ENCODE results near the gene SH3RF3. TPM values are rescaled to one million over a fixed set of nuclear protein-coding genes. Genes with fewer than 3 reads are reported as not detected.

SH3RF3 gene
- total RNA-seq, 2 donors from 2014 or later: 1.3 to 5.6 TPM

DNA sequence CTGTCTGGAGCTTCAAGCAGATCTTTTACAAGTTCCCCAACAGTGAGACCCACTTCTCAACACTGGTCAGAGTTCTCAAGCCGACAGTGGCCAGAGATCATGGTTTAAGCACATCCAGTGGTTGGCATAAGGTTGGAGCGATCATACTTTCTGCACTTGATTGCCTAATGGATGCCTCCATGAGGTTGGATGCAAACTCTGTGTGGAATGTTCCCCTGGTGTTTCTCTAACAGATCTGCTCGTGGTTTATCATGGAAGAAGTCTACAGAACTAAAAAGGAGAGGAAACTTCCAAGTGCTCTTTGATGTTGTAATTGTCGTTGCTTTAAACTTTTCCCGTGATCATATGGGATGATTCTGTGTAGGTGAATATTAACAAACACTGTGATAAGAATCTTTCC lies 60.7 kb downstream of the SH3RF3 start:
- no peak for DNase-seq
- Histone ChIP-seq H3K4me1 (peaks cover 15% of the 10 kb centered on the region), H3K36me3 (replicated peaks in 1 of 2; ENCODE audit: insufficient read depth in 1 of 2, low read depth in 2 of 2) (no peaks in the 10 kb centered on the region), H3K4me3 (no peak overlapping the region), H3K27ac (no peak overlapping the region), H3K27me3 (no peaks in the 10 kb centered on the region), H3K9me3 (no peaks in the 10 kb centered on the region)
- no peak for ATAC-seq
- WGBS, 2 donors: 62 to 71% methylated on average over 5 of the region's 5 CpGs
- intact Hi-C loops (cut with DNase I): no loop called here
- no peak for TF ChIP-seq POLR2A (IDR thresholded peaks at IDR 0.05)
- TF ChIP-seq, protein P1, sequence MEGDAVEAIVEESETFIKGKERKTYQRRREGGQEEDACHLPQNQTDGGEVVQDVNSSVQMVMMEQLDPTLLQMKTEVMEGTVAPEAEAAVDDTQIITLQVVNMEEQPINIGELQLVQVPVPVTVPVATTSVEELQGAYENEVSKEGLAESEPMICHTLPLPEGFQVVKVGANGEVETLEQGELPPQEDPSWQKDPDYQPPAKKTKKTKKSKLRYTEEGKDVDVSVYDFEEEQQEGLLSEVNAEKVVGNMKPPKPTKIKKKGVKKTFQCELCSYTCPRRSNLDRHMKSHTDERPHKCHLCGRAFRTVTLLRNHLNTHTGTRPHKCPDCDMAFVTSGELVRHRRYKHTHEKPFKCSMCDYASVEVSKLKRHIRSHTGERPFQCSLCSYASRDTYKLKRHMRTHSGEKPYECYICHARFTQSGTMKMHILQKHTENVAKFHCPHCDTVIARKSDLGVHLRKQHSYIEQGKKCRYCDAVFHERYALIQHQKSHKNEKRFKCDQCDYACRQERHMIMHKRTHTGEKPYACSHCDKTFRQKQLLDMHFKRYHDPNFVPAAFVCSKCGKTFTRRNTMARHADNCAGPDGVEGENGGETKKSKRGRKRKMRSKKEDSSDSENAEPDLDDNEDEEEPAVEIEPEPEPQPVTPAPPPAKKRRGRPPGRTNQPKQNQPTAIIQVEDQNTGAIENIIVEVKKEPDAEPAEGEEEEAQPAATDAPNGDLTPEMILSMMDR (IDR thresholded peaks at IDR 0.05): no peak

DNA sequence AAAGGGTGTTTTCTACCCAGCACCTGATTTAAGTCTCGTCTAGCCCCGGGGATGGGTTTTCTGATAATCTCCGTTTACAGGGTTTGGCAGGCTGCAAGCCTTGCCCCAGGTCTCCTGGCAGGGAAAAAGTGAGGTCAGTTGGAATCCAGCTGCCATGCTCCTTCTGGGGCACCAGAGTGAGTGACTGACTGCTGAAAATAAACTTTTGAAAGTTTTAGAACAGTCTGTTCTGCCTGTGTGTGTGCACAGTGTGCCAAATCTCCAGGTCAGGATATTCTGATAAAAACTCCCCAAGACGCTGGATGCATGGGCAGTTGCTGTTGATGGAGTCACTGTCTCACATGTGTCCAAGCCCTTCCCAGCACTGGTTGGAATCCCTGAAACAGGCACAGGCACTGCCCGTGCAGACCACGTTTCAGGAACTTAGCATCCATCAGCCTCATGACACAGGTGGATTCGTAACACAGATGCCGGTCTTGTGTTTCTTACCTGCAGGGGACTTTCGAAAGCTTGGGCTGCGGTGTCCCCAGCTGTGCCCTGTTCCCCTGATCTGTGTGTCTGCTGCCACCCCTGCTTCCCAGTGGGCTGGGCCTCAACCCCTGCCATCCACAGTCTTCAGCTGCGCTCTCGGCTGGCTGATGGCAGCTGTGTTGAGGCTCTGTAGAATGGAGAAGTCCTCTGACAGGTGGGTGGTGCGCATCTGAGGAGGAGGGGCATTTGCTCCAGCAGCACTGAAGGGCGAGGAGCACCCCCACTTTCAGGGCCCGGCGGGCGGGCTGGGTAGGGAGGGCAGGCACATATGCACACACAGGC lies 65.0 kb downstream of the SH3RF3 start:
- ATAC-seq (no peak), DNase-seq (no peak)
- 63 to 79% methylated on average over 7 to 17 of the region's 17 CpGs for WGBS, 2 donors
- H3K9me3 ChIP-seq: no peaks in the 10 kb centered on the region
- no peak for TF ChIP-seq POLR2A (IDR thresholded peaks at IDR 0.05)
- TF ChIP-seq, protein P1 (IDR thresholded peaks at IDR 0.05): no peak
- H3K27ac ChIP-seq: no peak overlapping the region
- intact Hi-C loops (cut with DNase I): no loop called here
- H3K36me3 ChIP-seq (replicated peaks in 1 of 2; ENCODE audit: insufficient read depth in 1 of 2, low read depth in 2 of 2): no peaks in the 10 kb centered on the region
- peaks cover 1% of the 10 kb centered on the region for H3K4me1 ChIP-seq
- no peaks in the 10 kb centered on the region for H3K27me3 ChIP-seq
- H3K4me3 ChIP-seq: no peak overlapping the region

DNA sequence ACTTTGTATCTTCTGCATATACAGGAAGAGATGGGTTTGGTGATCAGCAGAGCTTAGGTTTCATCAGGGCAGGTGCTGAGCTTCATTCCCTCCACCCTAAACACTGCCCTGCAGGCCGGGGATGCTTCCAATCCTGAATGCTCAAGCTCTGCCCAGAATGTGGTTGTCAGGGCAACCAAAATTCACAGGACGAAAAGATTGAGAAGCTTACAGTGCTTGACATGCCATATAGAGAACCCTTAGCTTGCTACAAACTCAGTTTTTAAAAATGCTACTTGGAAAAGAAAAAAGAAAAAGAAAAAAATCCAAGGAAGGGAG lies 65.6 kb downstream of the SH3RF3 start:
- Histone ChIP-seq H3K4me1 (no peaks in the 10 kb centered on the region), H3K4me3 (no peak overlapping the region), H3K36me3 (replicated peaks in 1 of 2; ENCODE audit: insufficient read depth in 1 of 2, low read depth in 2 of 2) (no peaks in the 10 kb centered on the region), H3K27me3 (no peaks in the 10 kb centered on the region), H3K27ac (no peak overlapping the region), H3K9me3 (no peaks in the 10 kb centered on the region)
- TF ChIP-seq, protein P1 (IDR thresholded peaks at IDR 0.05): no peak
- TF ChIP-seq POLR2A (IDR thresholded peaks at IDR 0.05): no peak
- 63 to 69% methylated on average over 2 of the region's 2 CpGs for WGBS, 2 donors
- no peak for DNase-seq
- intact Hi-C loops (cut with DNase I): no loop called here
- ATAC-seq: no peak

DNA sequence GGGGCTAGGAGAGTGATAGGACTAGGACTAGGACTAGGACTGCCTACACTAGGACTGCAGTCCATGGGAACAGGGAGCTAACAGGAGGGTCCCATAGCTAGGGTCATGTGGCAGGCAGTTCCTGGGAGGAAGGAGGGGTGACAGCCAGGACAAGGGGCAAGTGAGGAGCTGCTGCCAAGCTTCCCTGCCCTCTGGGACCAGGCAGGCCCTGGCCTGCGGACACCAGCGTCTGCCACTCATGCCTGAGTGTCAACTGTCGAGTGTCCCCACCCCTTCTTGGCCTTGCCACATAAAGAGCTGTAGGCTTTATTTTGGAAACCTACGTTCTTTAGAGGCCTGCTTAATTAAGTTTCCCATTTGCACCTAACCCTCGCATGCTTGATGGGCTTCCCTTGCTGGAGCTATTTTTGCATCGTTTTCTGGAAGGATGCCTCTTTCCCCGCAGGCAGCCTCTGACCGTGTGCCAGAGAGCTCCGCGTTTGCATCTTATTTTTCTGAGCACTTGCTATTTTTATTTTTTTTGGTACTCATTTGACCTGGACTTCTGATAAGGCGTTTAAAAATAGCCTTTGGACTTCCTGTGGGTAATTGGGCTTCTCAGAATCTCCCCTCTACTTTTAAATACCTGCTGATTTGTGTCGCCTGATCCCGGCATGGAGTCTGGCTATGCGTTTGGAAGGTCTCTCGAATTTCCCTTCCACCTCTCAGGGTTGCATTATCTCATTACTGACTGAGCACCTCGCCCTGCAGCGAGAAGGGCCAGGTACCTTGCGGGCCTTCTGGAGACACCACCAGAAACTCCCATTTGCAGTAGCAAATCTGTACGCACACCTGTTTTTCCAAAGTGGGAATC lies 66.4 kb downstream of the SH3RF3 start:
- intact Hi-C loops (cut with DNase I): no loop called here
- no peak for TF ChIP-seq POLR2A (IDR thresholded peaks at IDR 0.05)
- TF ChIP-seq, protein P1 (IDR thresholded peaks at IDR 0.05): no peak
- ATAC-seq (no peak), DNase-seq (no peak)
- Histone ChIP-seq H3K27ac (no peak overlapping the region), H3K4me3 (no peak overlapping the region), H3K27me3 (no peaks in the 10 kb centered on the region), H3K36me3 (replicated peaks in 1 of 2; ENCODE audit: insufficient read depth in 1 of 2, low read depth in 2 of 2) (no peaks in the 10 kb centered on the region), H3K4me1 (no peaks in the 10 kb centered on the region), H3K9me3 (no peaks in the 10 kb centered on the region)
- WGBS, 2 donors: 66 to 75% methylated on average over 16 to 19 of the region's 19 CpGs
